ENCODE data around the gene ZNF157. TPM values are rescaled to one million over a fixed set of nuclear protein-coding genes. Genes with fewer than 3 reads are reported as not detected.
"Not testable (repeated sequence)": the region's sequence is repeated elsewhere in the genome, so short reads cannot be mapped to it uniquely, and the experiment has no call there.

ZNF157 gene
- total RNA-seq, 1 experiment from 2014 or later = 1.8 TPM

- no peaks in the 10 kb centered on the region for H3K36me3 Mint-ChIP-seq
- H3K4me1 Mint-ChIP-seq = peaks cover 31% of the 10 kb centered on the region
- no peaks in the 10 kb centered on the region for H3K9me3 Mint-ChIP-seq
- TF ChIP-seq ZSCAN18 (CRISPR knock-in tag; IDR thresholded peaks at IDR 0.05) (no peak), ZNF396 (CRISPR knock-in tag; IDR thresholded peaks at IDR 0.05; ENCODE audit: borderline replicate concordance) (no peak), ZMAT4 (CRISPR knock-in tag; IDR thresholded peaks at IDR 0.05) (no peak), CDX4 (CRISPR knock-in tag; IDR thresholded peaks at IDR 0.05; ENCODE audit: borderline replicate concordance) (no peak), NFATC4 (CRISPR knock-in tag; IDR thresholded peaks at IDR 0.05) (no peak), OVOL2 (CRISPR knock-in tag; IDR thresholded peaks at IDR 0.05; ENCODE audit: borderline replicate concordance) (no peak), MLX (CRISPR knock-in tag; IDR thresholded peaks at IDR 0.05) (no peak), ZNF138 (CRISPR knock-in tag; conservative IDR thresholded peaks at IDR 0.05) (no peak), ZNF512 (CRISPR knock-in tag; IDR thresholded peaks at IDR 0.05; ENCODE audit: borderline replicate concordance) (no peak), GABPB1 (CRISPR knock-in tag; IDR thresholded peaks at IDR 0.05) (no peak), ESRRA (CRISPR knock-in tag; IDR thresholded peaks at IDR 0.05; ENCODE audit: borderline replicate concordance) (no peak), AFF4 (CRISPR knock-in tag; IDR thresholded peaks at IDR 0.05; ENCODE audit: borderline replicate concordance) (no peak)
- H3K4me3 Mint-ChIP-seq = no peak overlapping the region
- no peak for ATAC-seq
- no peak for DNase-seq (ENCODE audit: low spot score)
- ChIA-PET POLR2A (no interaction called here), CTCF (no interaction called here)
- H3K27ac Mint-ChIP-seq = peak overlapping the region; percentile 49; the same call in 1 of the 2 replicates
- H3K27me3 Mint-ChIP-seq (ENCODE audit: low read depth) = no peaks in the 10 kb centered on the region
Observed at GRCh38 chrX:47380268-47380667, 9.9 kb downstream of the ZNF157 start.

- H3K9me3 Mint-ChIP-seq; H3K27me3 Mint-ChIP-seq (ENCODE audit: low read depth); ATAC-seq; H3K27ac Mint-ChIP-seq; POLR2A ChIA-PET; DNase-seq (ENCODE audit: low spot score); CTCF ChIA-PET; H3K36me3 Mint-ChIP-seq; H3K4me3 Mint-ChIP-seq: not testable (repeated sequence)
- H3K4me1 Mint-ChIP-seq = peaks cover 32% of the 10 kb centered on the region
- TF ChIP-seq ZNF263 (CRISPR knock-in tag; IDR thresholded peaks at IDR 0.05; ENCODE audit: low read depth) = peak; percentile 73
Observed at GRCh38 chrX:47380837-47381236, 10.5 kb downstream of the ZNF157 start.

GRCh38 chrX:47384502-47384901 lies 14.1 kb downstream of the ZNF157 start:
- peak; percentile 57 for DNase-seq (ENCODE audit: low spot score)
- Mint-ChIP-seq H3K4me1 (peaks cover 28% of the 10 kb centered on the region), H3K27me3 (ENCODE audit: low read depth) (no peaks in the 10 kb centered on the region), H3K36me3 (no peaks in the 10 kb centered on the region), H3K4me3 (no peak overlapping the region), H3K27ac (no peak overlapping the region), H3K9me3 (no peaks in the 10 kb centered on the region)
- TF ChIP-seq ZNF263 (CRISPR knock-in tag; IDR thresholded peaks at IDR 0.05; ENCODE audit: low read depth) (no peak), CTCF (IDR thresholded peaks at IDR 0.05) (peak; percentile 46), STAT6 (CRISPR knock-in tag; conservative IDR thresholded peaks at IDR 0.05; ENCODE audit: low read depth) (no peak)
- ChIA-PET CTCF (interaction anchor here (0.6 to 2.7 kb wide), 22 partner anchors 10 to 260 kb away, joined by 3 to 18 read pairs (median 4); partner anchors contain the start of genes CDK16, USP11 and ZNF157), POLR2A (interaction anchor here (0.6 kb wide), 1 partner anchor 112 kb away, joined by 3 read pairs; no protein-coding TSS in a partner anchor)
- ATAC-seq = peak; percentile 64
